Esophagus muscularis mucosa (tissue), 4 donors: ENCODE results near the gene EARS2. TPM values are rescaled to one million over a fixed set of nuclear protein-coding genes. Genes with fewer than 3 reads are reported as not detected.

Experiments used
- DNase-seq: peaks from one replicate; pipeline ENCODE4 v3.0.0-alpha.2; 2017; ENCODE audit errors: extremely low spot score
- H3K27ac ChIP-seq, 4 donors: fragments of 200-600 bp; sonication (generic); replicated peaks in 1 of 4; 1 replicate in 3 of 4; 2 replicates in 1 of 4; pipeline ENCODE4 v1.5.1; 2016 to 2019; ENCODE audit warnings: mild to moderate bottlenecking in 1 of 4
- H3K27me3 ChIP-seq, 4 donors: fragments of 200-600 bp; sonication (generic); one replicate each; pipeline versions ENCODE4 v1.5.1 to v1.6.0; 2016 to 2019
- H3K36me3 ChIP-seq, 4 donors: fragments of 200-600 bp; sonication (generic); one replicate each; pipeline ENCODE4 v1.5.1; 2016 to 2019
- H3K4me1 ChIP-seq, 4 donors: fragments of 200-600 bp; sonication (generic); one replicate each; pipeline ENCODE4 v1.5.1; 2016 to 2019
- H3K4me3 ChIP-seq, 4 donors: fragments of 200-600 bp; sonication (generic); 1 replicate in 2 of 4; 2 replicates in 2 of 4; pipeline ENCODE4 v1.5.1; 2016 to 2019; ENCODE audit warnings: mild to moderate bottlenecking in 4 of 4, moderate library complexity in 1 of 4
- H3K9me3 ChIP-seq, 4 donors: fragments of 200-600 bp; sonication (generic); 1 replicate in 3 of 4; 2 replicates in 1 of 4; pipeline ENCODE4 v1.5.1; 2016 to 2019
- CTCF ChIP-seq, 3 experiments: fragments of 200-600 bp in 2 of 3; fragments of 450-650 bp in 1 of 3; sonication (generic) in 2 of 3; IDR thresholded peaks; one replicate each; pipeline ENCODE4 v1.5.1; 2017 to 2019; ENCODE audit warnings: antibody characterized with exemption in 3 of 3, mild to moderate bottlenecking in 2 of 3, moderate library complexity in 1 of 3
- EP300 ChIP-seq: sonication (generic); formaldehyde crosslinking; IDR thresholded peaks from one replicate; pipeline ENCODE4 v1.6.1; 2017; ENCODE audit warnings: antibody characterized with exemption
- POLR2A ChIP-seq: fragments of 450-650 bp; IDR thresholded peaks from one replicate; pipeline ENCODE4 v1.6.1; 2017; ENCODE audit warnings: antibody characterized with exemption, moderate library complexity, mild to moderate bottlenecking, low read depth
- POLR2AphosphoS5 ChIP-seq, 2 donors: sonication (generic); formaldehyde crosslinking; IDR thresholded peaks; one replicate each; pipeline ENCODE4 v1.6.1; 2017; ENCODE audit warnings: antibody characterized with exemption in 2 of 2
- WGBS: methylation state at CpG from one replicate; pipeline ENCODE4 v1.1.5; 2018; 5-methylcytosine and 5-hydroxymethylcytosine counted together
- intact Hi-C: fragments of 100-400 bp; cut with DNase I; formaldehyde crosslinking; loops from one replicate; pipeline ENCODE4 v1.15.1; 2023
- total RNA-seq, 4 donors: library from RNA; depleted of rRNA; stranded (reverse); fragments of >200 nt; gene quantifications; one replicate each; pipeline versions ENCODE4 v1.1.0 to v1.2.1, GENCODE V29; 2016

EARS2 gene
- total RNA-seq, 4 donors from 2014 or later: 14.2 to 24.4 (median 18.2) TPM

- no peaks in the 10 kb centered on the region for H3K27me3 ChIP-seq
- no peak for TF ChIP-seq CTCF (IDR thresholded peaks at IDR 0.05)
- no peak for TF ChIP-seq POLR2A
- no peak for TF ChIP-seq POLR2AphosphoS5 (IDR thresholded peaks at IDR 0.05)
- no peak for TF ChIP-seq EP300
- no peaks in the 10 kb centered on the region for H3K9me3 ChIP-seq
- H3K27ac ChIP-seq: peak overlapping the region; percentile 57 to 80 (median 67)
- 88% methylated on average over 7 of the region's 7 CpGs for WGBS
- peaks cover 0 to 4% (median 0%) of the 10 kb centered on the region in 4 donors for H3K36me3 ChIP-seq
- H3K4me1 ChIP-seq: peaks cover 44 to 74% (median 61%) of the 10 kb centered on the region in 4 donors
- no peak for DNase-seq
- H3K4me3 ChIP-seq: no peak overlapping the region
- intact Hi-C loops: loop anchor here (5.0 kb wide), 2 partner anchors 49 to 51 kb away; partner anchors contain the start of genes EARS2 and UBFD1
Observed at GRCh38 chr16:23505671-23506605, 51.2 kb downstream of the EARS2 start.

- Histone ChIP-seq H3K4me3 (no peak overlapping the region), H3K9me3 (no peaks in the 10 kb centered on the region), H3K27ac (peak overlapping the region; percentile 57 to 80 (median 67)), H3K36me3 (peaks cover 0 to 8% (median 0%) of the 10 kb centered on the region in 4 donors), H3K27me3 (no peaks in the 10 kb centered on the region), H3K4me1 (peaks cover 43 to 72% (median 63%) of the 10 kb centered on the region in 4 donors)
- intact Hi-C loops: loop anchor here (5.0 kb wide), 2 partner anchors 48 to 52 kb away; partner anchors contain the start of genes EARS2 and UBFD1
- 90% methylated on average over 9 of the region's 9 CpGs for WGBS
- DNase-seq: no peak
- TF ChIP-seq POLR2A (no peak), CTCF (IDR thresholded peaks at IDR 0.05) (no peak), POLR2AphosphoS5 (IDR thresholded peaks at IDR 0.05) (no peak), EP300 (no peak)
Observed at GRCh38 chr16:23505180-23505665, 51.9 kb downstream of the EARS2 start.

GRCh38 chr16:23504453-23505179 lies 52.5 kb downstream of the EARS2 start:
- H3K36me3 ChIP-seq: peaks cover 0 to 9% (median 0%) of the 10 kb centered on the region in 4 donors
- DNase-seq: peak; percentile 92
- no peak overlapping the region for H3K4me3 ChIP-seq
- H3K27ac ChIP-seq: peak overlapping the region; percentile 57 to 80 (median 67)
- H3K4me1 ChIP-seq: peaks cover 43 to 76% (median 66%) of the 10 kb centered on the region in 4 donors
- H3K27me3 ChIP-seq: no peaks in the 10 kb centered on the region
- H3K9me3 ChIP-seq: no peaks in the 10 kb centered on the region
- intact Hi-C loops: loop anchor here (5.0 kb wide), 2 partner anchors 47 to 53 kb away; partner anchors contain the start of genes EARS2 and UBFD1
- TF ChIP-seq CTCF (IDR thresholded peaks at IDR 0.05) (no peak), POLR2AphosphoS5 (IDR thresholded peaks at IDR 0.05) (peak; percentile 20 to 42)
- WGBS: 35% methylated on average over 9 of the region's 13 CpGs

- WGBS: 67% methylated on average over 4 of the region's 5 CpGs
- no peaks in the 10 kb centered on the region for H3K27me3 ChIP-seq
- peaks cover 0 to 9% (median 0%) of the 10 kb centered on the region in 4 donors for H3K36me3 ChIP-seq
- DNase-seq: no peak
- no peaks in the 10 kb centered on the region for H3K9me3 ChIP-seq
- H3K27ac ChIP-seq: peak overlapping the region; percentile 57 to 80 (median 67)
- intact Hi-C loops: no loop called here
- no peak for TF ChIP-seq POLR2AphosphoS5 (IDR thresholded peaks at IDR 0.05)
- no peak overlapping the region for H3K4me3 ChIP-seq
- peaks cover 45 to 76% (median 63%) of the 10 kb centered on the region in 4 donors for H3K4me1 ChIP-seq
Observed at GRCh38 chr16:23504076-23504452, 53.1 kb downstream of the EARS2 start.

- no peak for DNase-seq
- intact Hi-C loops: no loop called here
- Histone ChIP-seq H3K27me3 (no peaks in the 10 kb centered on the region), H3K27ac (no peak overlapping the region), H3K4me1 (peaks cover 44 to 75% (median 61%) of the 10 kb centered on the region in 4 donors), H3K36me3 (peaks cover 0 to 9% (median 0%) of the 10 kb centered on the region in 4 donors), H3K9me3 (no peaks in the 10 kb centered on the region), H3K4me3 (no peak overlapping the region)
- no peak for TF ChIP-seq CTCF (IDR thresholded peaks at IDR 0.05)
- 75% methylated on average over 2 of the region's 2 CpGs for WGBS
Observed at GRCh38 chr16:23502466-23502865, 54.7 kb downstream of the EARS2 start.
